PC-3 (cell line): ENCODE measurements around the gene NFKB1. TPM values are rescaled to one million over a fixed set of nuclear protein-coding genes. Genes with fewer than 3 reads are reported as not detected.

ENCODE experiments used
- ATAC-seq: fragments of 200-7000 bp; cut with Tn5 transposase; 2 replicates; pipeline ENCODE4 v1.9.1; 2020; ENCODE audit warnings: mild to moderate bottlenecking, moderate library complexity
- BruUV-seq: library from RNA; stranded (reverse); fragments of 400-500 nt; replicated peaks from 2 replicates; lab custom pipeline; 2021; lab: Mats Ljungman, UMichigan
- CTCF ChIA-PET: fragments of 300-600 bp; sonication (Branson Sonifier 250); formaldehyde crosslinking; loops from one replicate; lab custom pipeline; 2022; ENCODE audit warnings: antibody characterized with exemption; lab: Charles Lee
- POLR2A ChIA-PET: fragments of 300-600 bp; sonication (Branson Sonifier 250); formaldehyde crosslinking; loops from one replicate; lab custom pipeline; 2022; ENCODE audit warnings: antibody characterized with exemption; ENCODE audit not compliant: unreplicated experiment; lab: Charles Lee
- DNase-seq: peaks from one replicate; pipeline ENCODE4 v3.0.0-alpha.2; 2015
- H2AFZ ChIP-seq: fragments of 300-600 bp; sonication (generic); 2 replicates; pipeline ENCODE4 v1.6.0; 2016; ENCODE audit warnings: antibody characterized with exemption, low read length
- H3F3A ChIP-seq: fragments of 300-600 bp; sonication (generic); one replicate; pipeline ENCODE4 v1.6.0; 2017; ENCODE audit warnings: antibody characterized with exemption, low read length, control low read depth, mild to moderate bottlenecking; ENCODE audit not compliant: unreplicated experiment
- H3K27ac ChIP-seq: fragments of 300-600 bp; sonication (generic); 2 replicates; pipeline ENCODE4 v1.5.1; 2016; ENCODE audit warnings: mild to moderate bottlenecking, low read length
- H3K27me3 ChIP-seq: fragments of 300-600 bp; sonication (generic); 2 replicates; pipeline ENCODE4 v1.6.1; 2016; ENCODE audit warnings: low read length, mixed read lengths
- H3K36me3 ChIP-seq: fragments of 300-600 bp; sonication (generic); 2 replicates; pipeline ENCODE4 v1.6.1; 2016; ENCODE audit warnings: low read depth, mixed run types, low read length, mixed read lengths
- H3K4me1 ChIP-seq: fragments of 300-600 bp; sonication (generic); 2 replicates; pipeline ENCODE4 v1.5.1; 2016; ENCODE audit warnings: low read length; ENCODE audit not compliant: insufficient read depth
- H3K4me2 ChIP-seq: fragments of 300-600 bp; sonication (generic); 2 replicates; pipeline ENCODE4 v1.6.0; 2016; ENCODE audit warnings: low read length
- H3K4me3 ChIP-seq: fragments of 300-600 bp; sonication (generic); 2 replicates; pipeline ENCODE4 v1.5.1; 2016; ENCODE audit warnings: mild to moderate bottlenecking, low read length, mixed read lengths
- H3K79me2 ChIP-seq: fragments of 300-600 bp; sonication (generic); 2 replicates; pipeline ENCODE4 v1.6.1; 2017; ENCODE audit warnings: low read length, mixed read lengths
- H3K9ac ChIP-seq: fragments of 300-600 bp; sonication (generic); 2 replicates; pipeline ENCODE4 v1.6.0; 2016; ENCODE audit warnings: mild to moderate bottlenecking, low read length
- H3K9me2 ChIP-seq: fragments of 300-600 bp; sonication (generic); replicated peaks from 2 replicates; pipeline ENCODE4 v1.6.1; 2016; ENCODE audit warnings: mixed run types, low read length, mixed read lengths
- H3K9me3 ChIP-seq: fragments of 300-600 bp; sonication (generic); 2 replicates; pipeline ENCODE4 v1.6.1; 2016; ENCODE audit warnings: low read length, mixed read lengths
- H4K20me1 ChIP-seq: fragments of 300-600 bp; sonication (generic); 2 replicates; pipeline ENCODE4 v1.6.1; 2016; ENCODE audit warnings: low read length, mixed read lengths
- EZH2 ChIP-seq: fragments of 300-600 bp; sonication (generic); IDR thresholded peaks from one replicate; pipeline ENCODE4 v1.6.1; 2017; ENCODE audit warnings: antibody characterized with exemption, mild to moderate bottlenecking, low read length; ENCODE audit not compliant: unreplicated experiment
- EZH2phosphoT487 ChIP-seq: fragments of 300-600 bp; sonication (generic); IDR thresholded peaks from 2 replicates; pipeline ENCODE4 v1.6.1; 2018; ENCODE audit warnings: mild to moderate bottlenecking, antibody characterized with exemption, low read length, borderline replicate concordance
- intact Hi-C: fragments of 100-400 bp; cut with micrococcal nuclease; formaldehyde crosslinking; loops from 2 replicates; pipeline ENCODE4 v1.9.0; 2023
- total RNA-seq: library from RNA; depleted of rRNA; stranded (reverse); fragments of >200 nt; gene quantifications from 2 replicates; pipeline ENCODE4 v1.2.3, GENCODE V29; 2014
- TF ChIP-seq, protein P1 (sequence below): fragments of 300-600 bp; sonication (generic); conservative IDR thresholded peaks from 2 replicates; pipeline ENCODE4 v1.5.1; 2017; ENCODE audit warnings: antibody characterized with exemption, low read depth, mild to moderate bottlenecking, low read length

The NFKB1 gene
- total RNA-seq, 1 experiment from 2014 or later, result 22.2 TPM

DNA sequence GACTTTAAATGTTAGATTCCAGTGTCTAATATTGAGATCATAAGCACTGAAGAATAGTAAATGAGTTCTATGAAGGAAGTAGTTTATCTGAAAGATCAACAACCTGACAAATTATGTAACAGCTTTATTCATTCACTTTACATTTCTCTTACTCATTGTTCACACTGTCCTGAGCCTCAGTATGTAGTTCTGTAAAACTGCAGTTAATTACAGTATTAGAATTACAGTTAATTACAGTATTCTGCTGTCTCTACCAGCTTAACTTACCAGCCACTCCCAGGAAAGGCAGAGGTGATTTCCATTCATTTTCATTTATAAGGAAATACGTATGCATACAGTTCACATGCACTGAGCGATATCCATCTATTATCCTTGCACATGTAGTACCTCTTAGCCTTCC lies 32.7 kb downstream of the NFKB1 start:
- H3K27ac ChIP-seq, result no peak overlapping the region
- no peaks in the 10 kb centered on the region for H4K20me1 ChIP-seq
- H3F3A ChIP-seq, result no peaks in the 10 kb centered on the region
- CTCF ChIA-PET, result no interaction called here
- intact Hi-C loops, result no loop called here
- 0 out of 2 replicates have a peak, but pooled peaks cover 4% of the 10 kb centered on the region for H3K36me3 ChIP-seq
- no peak overlapping the region for H3K4me3 ChIP-seq
- no peaks in the 10 kb centered on the region for H3K9me2 ChIP-seq
- DNase-seq, result no peak
- POLR2A ChIA-PET, result no interaction called here
- no TSS peak for BruUV-seq
- no peaks in the 10 kb centered on the region for H3K27me3 ChIP-seq
- peaks cover 11% of the 10 kb centered on the region for H3K79me2 ChIP-seq
- H3K9ac ChIP-seq, result no peak overlapping the region
- no peak overlapping the region for H2AFZ ChIP-seq
- H3K9me3 ChIP-seq, result no peaks in the 10 kb centered on the region
- 0 out of 2 replicates have a peak, but pooled peaks have one; percentile 29 for ATAC-seq
- H3K4me2 ChIP-seq, result peak overlapping the region; percentile 23; the same call in 1 of the 2 replicates
- H3K4me1 ChIP-seq, result peaks cover 25% of the 10 kb centered on the region
- TF ChIP-seq, protein P1, sequence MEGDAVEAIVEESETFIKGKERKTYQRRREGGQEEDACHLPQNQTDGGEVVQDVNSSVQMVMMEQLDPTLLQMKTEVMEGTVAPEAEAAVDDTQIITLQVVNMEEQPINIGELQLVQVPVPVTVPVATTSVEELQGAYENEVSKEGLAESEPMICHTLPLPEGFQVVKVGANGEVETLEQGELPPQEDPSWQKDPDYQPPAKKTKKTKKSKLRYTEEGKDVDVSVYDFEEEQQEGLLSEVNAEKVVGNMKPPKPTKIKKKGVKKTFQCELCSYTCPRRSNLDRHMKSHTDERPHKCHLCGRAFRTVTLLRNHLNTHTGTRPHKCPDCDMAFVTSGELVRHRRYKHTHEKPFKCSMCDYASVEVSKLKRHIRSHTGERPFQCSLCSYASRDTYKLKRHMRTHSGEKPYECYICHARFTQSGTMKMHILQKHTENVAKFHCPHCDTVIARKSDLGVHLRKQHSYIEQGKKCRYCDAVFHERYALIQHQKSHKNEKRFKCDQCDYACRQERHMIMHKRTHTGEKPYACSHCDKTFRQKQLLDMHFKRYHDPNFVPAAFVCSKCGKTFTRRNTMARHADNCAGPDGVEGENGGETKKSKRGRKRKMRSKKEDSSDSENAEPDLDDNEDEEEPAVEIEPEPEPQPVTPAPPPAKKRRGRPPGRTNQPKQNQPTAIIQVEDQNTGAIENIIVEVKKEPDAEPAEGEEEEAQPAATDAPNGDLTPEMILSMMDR, result no peak
- TF ChIP-seq EZH2phosphoT487 (no peak), EZH2 (no peak)

DNA sequence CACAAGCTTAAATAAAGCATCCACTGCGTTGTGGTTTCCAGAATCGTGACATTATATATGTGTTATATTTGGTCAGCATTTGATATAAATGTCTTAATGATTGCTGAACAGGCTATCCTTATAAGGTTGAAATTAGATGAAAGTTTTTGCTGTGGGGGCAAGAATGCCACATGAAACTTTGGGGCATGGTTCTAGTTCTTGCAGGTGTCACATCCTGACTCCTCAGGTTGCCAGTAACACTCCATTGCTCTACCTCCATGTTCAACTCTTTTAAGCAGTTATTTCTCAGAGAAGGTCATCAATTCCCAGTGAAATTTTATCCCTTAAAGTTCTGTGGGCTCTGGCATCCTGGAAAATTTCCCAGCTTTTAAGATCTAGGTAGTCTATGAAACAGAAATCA lies 33.7 kb downstream of the NFKB1 start:
- Histone ChIP-seq H3K4me2 (no peak overlapping the region), H3F3A (no peaks in the 10 kb centered on the region), H3K36me3 (0 out of 2 replicates have a peak, but pooled peaks cover 4% of the 10 kb centered on the region), H4K20me1 (no peaks in the 10 kb centered on the region), H3K4me1 (peaks cover 25% of the 10 kb centered on the region), H3K4me3 (no peak overlapping the region), H3K9ac (no peak overlapping the region), H3K9me3 (no peaks in the 10 kb centered on the region), H3K9me2 (no peaks in the 10 kb centered on the region), H3K27me3 (no peaks in the 10 kb centered on the region), H3K27ac (no peak overlapping the region), H2AFZ (no peak overlapping the region), H3K79me2 (peaks cover 9% of the 10 kb centered on the region)
- intact Hi-C loops, result no loop called here
- DNase-seq, result no peak
- ChIA-PET POLR2A (no interaction called here), CTCF (interaction anchor here (0.6 kb wide), 1 partner anchor 86 kb away, joined by 3 read pairs; no protein-coding TSS in a partner anchor)
- TF ChIP-seq, protein P1, result no peak
- TF ChIP-seq EZH2 (no peak), EZH2phosphoT487 (no peak)
- 0 out of 2 replicates have a peak, but pooled peaks have one; percentile 19 for ATAC-seq
- BruUV-seq, result no TSS peak

GRCh38 chr4:102535398-102536082 lies 34.4 kb downstream of the NFKB1 start:
- Histone ChIP-seq H3K4me3 (no peak overlapping the region), H3K9me3 (no peaks in the 10 kb centered on the region), H4K20me1 (no peaks in the 10 kb centered on the region), H2AFZ (no peak overlapping the region), H3K79me2 (peaks cover 6% of the 10 kb centered on the region), H3K4me1 (peaks cover 25% of the 10 kb centered on the region), H3K4me2 (peak overlapping the region; percentile 40; the same call in 1 of the 2 replicates), H3K36me3 (no peaks in the 10 kb centered on the region; the same call in 1 of the 2 replicates), H3K9ac (no peak overlapping the region), H3K9me2 (no peaks in the 10 kb centered on the region), H3F3A (no peaks in the 10 kb centered on the region), H3K27me3 (no peaks in the 10 kb centered on the region), H3K27ac (no peak overlapping the region)
- ATAC-seq, result peak; percentile 79
- intact Hi-C loops, result no loop called here
- CTCF ChIA-PET, result no interaction called here
- BruUV-seq, result no TSS peak
- POLR2A ChIA-PET, result no interaction called here
- TF ChIP-seq EZH2phosphoT487, result no peak
- TF ChIP-seq, protein P1, result no peak
- TF ChIP-seq EZH2, result no peak
- peak; percentile 60 for DNase-seq
